HEK293 (cell line): ENCODE data around the gene SLC16A10.

Experiments used
- CTCF ChIA-PET: fragments of 350-600 bp; formaldehyde crosslinking; extraction: SDS; loops from one replicate; lab custom pipeline; 2021; ENCODE audit warnings: antibody characterized with exemption; lab: Yijun Ruan, JAX
- POLR2A ChIA-PET: fragments of 300-600 bp; formaldehyde crosslinking; extraction: SDS; loops from one replicate; lab custom pipeline; 2020; ENCODE audit warnings: antibody characterized with exemption, inconsistent platforms; lab: Yijun Ruan, JAX
- H3K27ac ChIP-seq: fragments of 200-500 bp; sonication (Bioruptor generic); 2 replicates; pipeline ENCODE4 v1.5.1; 2014; ENCODE audit warnings: low read depth, low read length, control low read depth, inconsistent platforms; ENCODE audit errors: extremely low read depth
- H3K36me3 ChIP-seq, 2 experiments: fragments of 200-500 bp in 1 of 2; sonication (Bioruptor generic) in 1 of 2; 1 replicate in 1 of 2; 2 replicates in 1 of 2; pipeline ENCODE4 v1.5.1; 2014 to 2017; ENCODE audit warnings: inconsistent platforms in 2 of 2, low read length in 2 of 2; ENCODE audit not compliant: control insufficient read depth in 2 of 2, insufficient read depth in 1 of 2
- H3K4me1 ChIP-seq: fragments of 200-500 bp; sonication (Bioruptor generic); 2 replicates; pipeline ENCODE4 v1.5.1; 2014; ENCODE audit warnings: mild to moderate bottlenecking, low read length, inconsistent platforms; ENCODE audit not compliant: control insufficient read depth, insufficient read depth
- H3K4me3 ChIP-seq: 2 replicates; pipeline ENCODE4 v1.5.1; 2011; ENCODE audit warnings: low read depth, mild to moderate bottlenecking, control low read depth, low read length, moderate library complexity
- H3K9me3 ChIP-seq: fragments of 200-500 bp; sonication (Bioruptor generic); 2 replicates; pipeline ENCODE4 v1.5.1; 2014; ENCODE audit warnings: low read depth, low read length, inconsistent platforms; ENCODE audit not compliant: control insufficient read depth, insufficient read depth
- GLIS1 ChIP-seq: fragments of 450-650 bp; formaldehyde crosslinking; IDR thresholded peaks from 2 replicates; pipeline ENCODE4 v1.5.1; 2016; ENCODE audit warnings: missing biosample characterization, missing genetic modification characterization
- IKZF3 ChIP-seq: fragments of 450-650 bp; IDR thresholded peaks from 2 replicates; pipeline ENCODE4 v1.5.0; 2018; ENCODE audit warnings: missing biosample characterization, mild to moderate bottlenecking, missing genetic modification characterization, moderate library complexity
- PRDM1 ChIP-seq: fragments of 450-650 bp; formaldehyde crosslinking; IDR thresholded peaks from 2 replicates; pipeline ENCODE4; 2016; ENCODE audit warnings: missing biosample characterization, missing genetic modification characterization
- SP3 ChIP-seq: fragments of 450-650 bp; formaldehyde crosslinking; IDR thresholded peaks from 2 replicates; pipeline ENCODE4 v1.5.1; 2016; ENCODE audit warnings: missing biosample characterization, missing genetic modification characterization
- TRIM28 ChIP-seq: IDR thresholded peaks from 2 replicates; pipeline ENCODE4 v1.6.1; 2011; ENCODE audit warnings: low read length, control low read depth, borderline replicate concordance
- ZBTB20 ChIP-seq: fragments of 450-650 bp; formaldehyde crosslinking; IDR thresholded peaks from 2 replicates; pipeline ENCODE4 v1.5.1; 2016; ENCODE audit warnings: missing biosample characterization, missing genetic modification characterization
- ZEB2 ChIP-seq: fragments of 450-650 bp; formaldehyde crosslinking; IDR thresholded peaks from 2 replicates; pipeline ENCODE4 v1.5.1; 2016; ENCODE audit warnings: missing biosample characterization, missing genetic modification characterization
- ZFHX2 ChIP-seq: fragments of 450-650 bp; formaldehyde crosslinking; conservative IDR thresholded peaks from 2 replicates; pipeline ENCODE4 v1.5.1; 2016; ENCODE audit warnings: missing biosample characterization, missing genetic modification characterization
- ZFP69B ChIP-seq: fragments of 450-650 bp; formaldehyde crosslinking; IDR thresholded peaks from 2 replicates; pipeline ENCODE4 v1.5.1; 2016; ENCODE audit warnings: missing biosample characterization, missing genetic modification characterization
- ZNF155 ChIP-seq: fragments of 450-650 bp; formaldehyde crosslinking; IDR thresholded peaks from 2 replicates; pipeline ENCODE4 v1.5.1; 2016; ENCODE audit warnings: missing biosample characterization, missing genetic modification characterization
- ZNF184 ChIP-seq: fragments of 450-650 bp; IDR thresholded peaks from 2 replicates; pipeline ENCODE4 v1.5.1; 2018; ENCODE audit warnings: missing biosample characterization, mild to moderate bottlenecking, missing genetic modification characterization
- ZNF214 ChIP-seq: fragments of 450-650 bp; formaldehyde crosslinking; IDR thresholded peaks from 2 replicates; pipeline ENCODE4 v1.5.1; 2017; ENCODE audit warnings: missing biosample characterization, mild to moderate bottlenecking, missing genetic modification characterization, borderline replicate concordance
- ZNF23 ChIP-seq: fragments of 450-650 bp; formaldehyde crosslinking; IDR thresholded peaks from 2 replicates; pipeline ENCODE4 v1.5.1; 2016; ENCODE audit warnings: missing biosample characterization, missing genetic modification characterization, borderline replicate concordance
- ZNF26 ChIP-seq: fragments of 450-650 bp; formaldehyde crosslinking; IDR thresholded peaks from 2 replicates; pipeline ENCODE4 v1.5.1; 2016; ENCODE audit warnings: missing biosample characterization, missing genetic modification characterization
- ZNF302 ChIP-seq: fragments of 450-650 bp; formaldehyde crosslinking; IDR thresholded peaks from 2 replicates; pipeline ENCODE4 v1.5.1; 2016; ENCODE audit warnings: missing biosample characterization, missing genetic modification characterization, low read depth
- ZNF37A ChIP-seq: fragments of 450-650 bp; IDR thresholded peaks from 2 replicates; pipeline ENCODE4 v1.5.1; 2018; ENCODE audit warnings: missing biosample characterization, missing genetic modification characterization
- ZNF501 ChIP-seq: fragments of 450-650 bp; formaldehyde crosslinking; IDR thresholded peaks from 2 replicates; pipeline ENCODE4 v1.5.1; 2016; ENCODE audit warnings: missing biosample characterization, missing genetic modification characterization
- ZNF558 ChIP-seq: fragments of 450-650 bp; formaldehyde crosslinking; IDR thresholded peaks from 2 replicates; pipeline ENCODE4 v1.5.1; 2016; ENCODE audit warnings: missing biosample characterization, missing genetic modification characterization
- ZNF658 ChIP-seq: fragments of 450-650 bp; formaldehyde crosslinking; IDR thresholded peaks from 2 replicates; pipeline ENCODE4; 2016; ENCODE audit warnings: missing biosample characterization, missing genetic modification characterization
- ZNF677 ChIP-seq: fragments of 450-650 bp; IDR thresholded peaks from 2 replicates; pipeline ENCODE4 v1.5.0; 2018; ENCODE audit warnings: missing biosample characterization, mild to moderate bottlenecking, missing genetic modification characterization, moderate library complexity
- ZNF776 ChIP-seq: fragments of 450-650 bp; formaldehyde crosslinking; IDR thresholded peaks from 2 replicates; pipeline ENCODE4 v1.5.0; 2017; ENCODE audit warnings: missing biosample characterization, missing genetic modification characterization, borderline replicate concordance
- ZNF792 ChIP-seq: fragments of 450-650 bp; formaldehyde crosslinking; IDR thresholded peaks from 2 replicates; pipeline ENCODE4 v1.5.1; 2016; ENCODE audit warnings: missing biosample characterization, missing genetic modification characterization
- ZNF843 ChIP-seq: fragments of 450-650 bp; formaldehyde crosslinking; IDR thresholded peaks from 2 replicates; pipeline ENCODE4 v1.5.1; 2016; ENCODE audit warnings: missing biosample characterization, missing genetic modification characterization
- TF ChIP-seq, protein P1 (sequence below): fragments of 450-650 bp; formaldehyde crosslinking; IDR thresholded peaks from 2 replicates; pipeline ENCODE4 v1.5.1; 2016; ENCODE audit warnings: missing biosample characterization, missing genetic modification characterization
- TF ChIP-seq, protein P2 (sequence below): fragments of 450-650 bp; formaldehyde crosslinking; IDR thresholded peaks from 2 replicates; pipeline ENCODE4 v1.5.1; 2016; ENCODE audit warnings: missing biosample characterization, missing genetic modification characterization

SLC16A10 gene

DNA sequence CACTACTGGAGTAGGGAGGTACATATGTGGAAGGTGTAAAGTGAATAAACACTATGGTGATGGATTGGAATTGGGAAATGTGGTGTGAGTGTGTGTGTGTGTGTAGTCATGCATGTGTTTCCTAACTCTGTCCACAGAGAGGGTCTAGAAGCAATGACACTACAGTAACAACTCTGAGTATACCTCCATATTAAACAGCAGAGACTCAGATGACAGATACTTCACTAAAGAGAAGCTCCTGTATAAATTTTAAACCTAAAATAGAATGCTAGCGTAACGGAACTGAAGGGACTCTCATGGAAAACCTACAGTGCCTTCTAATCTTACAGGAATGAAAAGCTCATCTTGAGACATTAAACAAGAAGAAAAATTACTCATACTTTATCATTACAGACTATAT, 150.5 kb downstream of the SLC16A10 start:
- Histone ChIP-seq H3K27ac (no peak overlapping the region), H3K4me1 (no peaks in the 10 kb centered on the region), H3K36me3 (no peaks in the 10 kb centered on the region), H3K9me3 (no peaks in the 10 kb centered on the region), H3K4me3 (no peak overlapping the region)
- ChIA-PET POLR2A (no interaction called here), CTCF (interaction anchor here (0.7 to 1.5 kb wide), 4 partner anchors 10 to 818 kb away, joined by 3 to 4 read pairs (median 3); a partner anchor contains a TSS)
- TF ChIP-seq ZNF26 (tag by site-specific recombination) (no peak), ZNF677 (tag by site-specific recombination) (no peak), ZNF501 (tag by site-specific recombination) (no peak), PRDM1 (tag by site-specific recombination) (no peak), ZFHX2 (no peak), GLIS1 (no peak)
- TF ChIP-seq, protein P1, sequence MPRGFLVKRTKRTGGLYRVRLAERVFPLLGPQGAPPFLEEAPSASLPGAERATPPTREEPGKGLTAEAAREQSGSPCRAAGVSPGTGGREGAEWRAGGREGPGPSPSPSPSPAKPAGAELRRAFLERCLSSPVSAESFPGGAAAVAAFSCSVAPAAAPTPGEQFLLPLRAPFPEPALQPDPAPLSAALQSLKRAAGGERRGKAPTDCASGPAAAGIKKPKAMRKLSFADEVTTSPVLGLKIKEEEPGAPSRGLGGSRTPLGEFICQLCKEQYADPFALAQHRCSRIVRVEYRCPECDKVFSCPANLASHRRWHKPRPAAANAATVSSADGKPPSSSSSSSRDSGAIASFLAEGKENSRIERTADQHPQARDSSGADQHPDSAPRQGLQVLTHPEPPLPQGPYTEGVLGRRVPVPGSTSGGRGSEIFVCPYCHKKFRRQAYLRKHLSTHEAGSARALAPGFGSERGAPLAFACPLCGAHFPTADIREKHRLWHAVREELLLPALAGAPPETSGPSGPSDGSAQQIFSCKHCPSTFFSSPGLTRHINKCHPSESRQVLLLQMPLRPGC (tag by site-specific recombination): no peak

DNA sequence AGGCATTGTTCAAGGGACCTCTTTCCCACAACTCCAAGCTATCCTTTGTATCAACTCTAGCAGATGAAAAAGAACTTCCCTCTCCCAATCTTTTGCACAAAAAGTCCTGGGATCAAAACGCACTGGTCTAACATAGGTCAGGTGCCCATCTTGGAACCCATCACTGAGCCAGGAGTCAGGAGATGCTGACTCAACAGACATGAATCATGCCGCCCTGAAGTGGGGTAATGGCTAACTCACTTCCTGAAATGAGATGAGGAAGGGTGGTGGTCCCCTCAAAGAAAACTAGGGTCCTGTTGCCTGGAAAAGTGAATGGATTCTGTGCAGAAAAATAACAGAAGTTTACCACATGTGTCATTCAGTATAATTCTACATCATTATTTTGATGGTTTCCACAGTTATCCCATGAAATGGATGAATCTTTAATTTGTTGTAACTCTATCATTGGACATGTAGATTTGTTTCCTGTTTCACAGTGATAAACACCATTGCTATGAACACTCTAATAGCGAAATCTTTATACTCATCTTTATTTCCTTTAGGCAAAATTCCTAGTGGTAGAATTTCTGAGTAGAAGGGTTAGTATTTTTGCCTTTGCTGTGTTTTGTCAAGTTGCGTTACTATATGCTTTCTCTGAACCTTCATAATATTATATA, 151.3 kb downstream of the SLC16A10 start:
- no peak overlapping the region for H3K4me3 ChIP-seq
- POLR2A ChIA-PET: no interaction called here
- H3K9me3 ChIP-seq: no peaks in the 10 kb centered on the region
- H3K27ac ChIP-seq: no peak overlapping the region
- no peaks in the 10 kb centered on the region for H3K36me3 ChIP-seq
- no peaks in the 10 kb centered on the region for H3K4me1 ChIP-seq
- CTCF ChIA-PET: interaction anchor here (0.7 to 1.7 kb wide), 3 partner anchors 20 to 819 kb away, joined by 3 to 11 read pairs (median 3); a partner anchor contains a TSS
- TF ChIP-seq ZNF184 (no peak), ZBTB20 (tag by site-specific recombination) (no peak), ZFP69B (tag by site-specific recombination) (no peak), ZNF214 (no peak), TRIM28 (no peak), IKZF3 (tag by site-specific recombination) (no peak), ZNF155 (no peak), SP3 (no peak), ZNF558 (no peak), ZNF37A (tag by site-specific recombination) (no peak), ZNF658 (tag by site-specific recombination) (no peak), ZNF792 (tag by site-specific recombination) (no peak), ZNF776 (tag by site-specific recombination) (no peak), ZEB2 (no peak), ZNF302 (tag by site-specific recombination) (no peak), ZNF843 (no peak), ZNF23 (tag by site-specific recombination) (no peak)
- TF ChIP-seq, protein P2, sequence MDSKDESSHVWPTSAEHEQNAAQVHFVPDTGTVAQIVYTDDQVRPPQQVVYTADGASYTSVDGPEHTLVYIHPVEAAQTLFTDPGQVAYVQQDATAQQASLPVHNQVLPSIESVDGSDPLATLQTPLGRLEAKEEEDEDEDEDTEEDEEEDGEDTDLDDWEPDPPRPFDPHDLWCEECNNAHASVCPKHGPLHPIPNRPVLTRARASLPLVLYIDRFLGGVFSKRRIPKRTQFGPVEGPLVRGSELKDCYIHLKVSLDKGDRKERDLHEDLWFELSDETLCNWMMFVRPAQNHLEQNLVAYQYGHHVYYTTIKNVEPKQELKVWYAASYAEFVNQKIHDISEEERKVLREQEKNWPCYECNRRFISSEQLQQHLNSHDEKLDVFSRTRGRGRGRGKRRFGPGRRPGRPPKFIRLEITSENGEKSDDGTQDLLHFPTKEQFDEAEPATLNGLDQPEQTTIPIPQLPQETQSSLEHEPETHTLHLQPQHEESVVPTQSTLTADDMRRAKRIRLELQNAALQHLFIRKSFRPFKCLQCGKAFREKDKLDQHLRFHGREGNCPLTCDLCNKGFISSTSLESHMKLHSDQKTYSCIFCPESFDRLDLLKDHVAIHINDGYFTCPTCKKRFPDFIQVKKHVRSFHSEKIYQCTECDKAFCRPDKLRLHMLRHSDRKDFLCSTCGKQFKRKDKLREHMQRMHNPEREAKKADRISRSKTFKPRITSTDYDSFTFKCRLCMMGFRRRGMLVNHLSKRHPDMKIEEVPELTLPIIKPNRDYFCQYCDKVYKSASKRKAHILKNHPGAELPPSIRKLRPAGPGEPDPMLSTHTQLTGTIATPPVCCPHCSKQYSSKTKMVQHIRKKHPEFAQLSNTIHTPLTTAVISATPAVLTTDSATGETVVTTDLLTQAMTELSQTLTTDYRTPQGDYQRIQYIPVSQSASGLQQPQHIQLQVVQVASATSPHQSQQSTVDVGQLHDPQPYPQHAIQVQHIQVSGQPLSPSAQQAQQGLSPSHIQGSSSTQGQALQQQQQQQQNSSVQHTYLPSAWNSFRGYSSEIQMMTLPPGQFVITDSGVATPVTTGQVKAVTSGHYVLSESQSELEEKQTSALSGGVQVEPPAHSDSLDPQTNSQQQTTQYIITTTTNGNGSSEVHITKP (tag by site-specific recombination): no peak
